NB4 (cell line): ENCODE data around the gene ALDH1A2.

Experiments used
- CTCF ChIP-seq: IDR thresholded peaks from one replicate; pipeline ENCODE4 v1.5.1; 2012; ENCODE audit warnings: low read depth, low read length
- MYC ChIP-seq: IDR thresholded peaks from 2 replicates; pipeline ENCODE4 v1.6.1; 2011; ENCODE audit warnings: low read depth, low read length
- POLR2A ChIP-seq: IDR thresholded peaks from 2 replicates; pipeline ENCODE4 v1.6.1; 2011; ENCODE audit warnings: mild to moderate bottlenecking; ENCODE audit not compliant: insufficient read length; ENCODE audit errors: extremely low read depth

- TF ChIP-seq CTCF: no peak
- TF ChIP-seq POLR2A: no peak
- TF ChIP-seq MYC: no peak
These were observed 63.0 kb downstream of the ALDH1A2 start for GRCh38 chr15:58002338-58003126.
